Measurements from ENCODE around the gene ANKRD35. TPM values are rescaled to one million over a fixed set of nuclear protein-coding genes. Genes with fewer than 3 reads are reported as not detected.

Gene ANKRD35
- total and polyA plus RNA-seq, 2 of the 8 experiments (the other 6 are each of a cell fraction or from before 2014, with no cell fraction given) = 1.6 to 3.0 TPM

DNA sequence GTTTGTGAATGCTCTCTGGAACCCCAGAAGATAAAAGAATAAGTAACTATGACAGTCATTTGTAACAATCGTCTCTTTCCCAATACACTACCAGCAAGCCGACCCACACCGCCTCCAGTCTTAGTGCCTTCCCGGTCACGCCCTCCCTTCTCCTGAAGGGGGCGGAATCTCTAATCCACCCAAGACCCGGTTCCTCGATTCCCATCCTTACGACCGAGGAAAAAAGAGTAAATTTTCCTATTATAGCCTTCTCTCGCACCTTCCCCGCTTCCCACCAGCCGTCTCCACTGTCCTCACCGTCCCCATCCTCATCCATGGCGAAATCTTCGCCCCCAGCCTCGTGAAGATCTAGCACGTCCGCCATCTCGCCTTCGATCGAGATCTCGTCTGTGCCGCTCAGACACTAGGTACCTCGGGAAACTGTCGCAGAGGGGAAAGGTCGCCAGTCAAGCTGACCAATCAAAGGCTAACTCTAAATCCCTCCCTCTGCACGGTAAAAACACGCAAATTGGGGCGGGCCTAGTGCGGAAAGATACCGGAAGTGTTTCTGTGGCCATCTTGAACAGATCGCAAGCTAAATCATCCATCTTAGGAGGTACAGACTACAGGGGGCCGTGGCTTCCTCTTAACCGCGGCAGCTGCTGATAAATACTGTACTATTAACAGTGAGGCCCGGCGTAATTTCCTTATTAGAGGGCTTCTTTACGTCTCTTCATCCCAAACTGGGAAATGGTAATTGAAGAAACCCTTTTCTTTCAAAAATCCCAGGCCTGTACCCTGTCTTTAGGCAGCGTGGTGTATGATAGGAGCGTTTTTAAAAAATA is 41.6 kb upstream of the ANKRD35 start, which contains the start of gene RBM8A (continued):
- peak; percentile 87 for TF ChIP-seq KDM5A (IDR thresholded peaks at IDR 0.05; ENCODE audit: low read length)
- TF ChIP-seq SIX5 (IDR thresholded peaks at IDR 0.05; ENCODE audit: low read depth, low read length) = no peak
- TF ChIP-seq TBP (IDR thresholded peaks at IDR 0.05; ENCODE audit: low read depth, low read length) = peak; percentile 84
- no peak for TF ChIP-seq SP4 (IDR thresholded peaks at IDR 0.05; ENCODE audit: low read length)
- TF ChIP-seq PHF8 (conservative IDR thresholded peaks at IDR 0.05; ENCODE audit: low read depth, low read length) = peak; percentile 95
- no peak for TF ChIP-seq KDM1A (IDR thresholded peaks at IDR 0.05; ENCODE audit: borderline replicate concordance, low read length)
- TF ChIP-seq, protein P1, sequence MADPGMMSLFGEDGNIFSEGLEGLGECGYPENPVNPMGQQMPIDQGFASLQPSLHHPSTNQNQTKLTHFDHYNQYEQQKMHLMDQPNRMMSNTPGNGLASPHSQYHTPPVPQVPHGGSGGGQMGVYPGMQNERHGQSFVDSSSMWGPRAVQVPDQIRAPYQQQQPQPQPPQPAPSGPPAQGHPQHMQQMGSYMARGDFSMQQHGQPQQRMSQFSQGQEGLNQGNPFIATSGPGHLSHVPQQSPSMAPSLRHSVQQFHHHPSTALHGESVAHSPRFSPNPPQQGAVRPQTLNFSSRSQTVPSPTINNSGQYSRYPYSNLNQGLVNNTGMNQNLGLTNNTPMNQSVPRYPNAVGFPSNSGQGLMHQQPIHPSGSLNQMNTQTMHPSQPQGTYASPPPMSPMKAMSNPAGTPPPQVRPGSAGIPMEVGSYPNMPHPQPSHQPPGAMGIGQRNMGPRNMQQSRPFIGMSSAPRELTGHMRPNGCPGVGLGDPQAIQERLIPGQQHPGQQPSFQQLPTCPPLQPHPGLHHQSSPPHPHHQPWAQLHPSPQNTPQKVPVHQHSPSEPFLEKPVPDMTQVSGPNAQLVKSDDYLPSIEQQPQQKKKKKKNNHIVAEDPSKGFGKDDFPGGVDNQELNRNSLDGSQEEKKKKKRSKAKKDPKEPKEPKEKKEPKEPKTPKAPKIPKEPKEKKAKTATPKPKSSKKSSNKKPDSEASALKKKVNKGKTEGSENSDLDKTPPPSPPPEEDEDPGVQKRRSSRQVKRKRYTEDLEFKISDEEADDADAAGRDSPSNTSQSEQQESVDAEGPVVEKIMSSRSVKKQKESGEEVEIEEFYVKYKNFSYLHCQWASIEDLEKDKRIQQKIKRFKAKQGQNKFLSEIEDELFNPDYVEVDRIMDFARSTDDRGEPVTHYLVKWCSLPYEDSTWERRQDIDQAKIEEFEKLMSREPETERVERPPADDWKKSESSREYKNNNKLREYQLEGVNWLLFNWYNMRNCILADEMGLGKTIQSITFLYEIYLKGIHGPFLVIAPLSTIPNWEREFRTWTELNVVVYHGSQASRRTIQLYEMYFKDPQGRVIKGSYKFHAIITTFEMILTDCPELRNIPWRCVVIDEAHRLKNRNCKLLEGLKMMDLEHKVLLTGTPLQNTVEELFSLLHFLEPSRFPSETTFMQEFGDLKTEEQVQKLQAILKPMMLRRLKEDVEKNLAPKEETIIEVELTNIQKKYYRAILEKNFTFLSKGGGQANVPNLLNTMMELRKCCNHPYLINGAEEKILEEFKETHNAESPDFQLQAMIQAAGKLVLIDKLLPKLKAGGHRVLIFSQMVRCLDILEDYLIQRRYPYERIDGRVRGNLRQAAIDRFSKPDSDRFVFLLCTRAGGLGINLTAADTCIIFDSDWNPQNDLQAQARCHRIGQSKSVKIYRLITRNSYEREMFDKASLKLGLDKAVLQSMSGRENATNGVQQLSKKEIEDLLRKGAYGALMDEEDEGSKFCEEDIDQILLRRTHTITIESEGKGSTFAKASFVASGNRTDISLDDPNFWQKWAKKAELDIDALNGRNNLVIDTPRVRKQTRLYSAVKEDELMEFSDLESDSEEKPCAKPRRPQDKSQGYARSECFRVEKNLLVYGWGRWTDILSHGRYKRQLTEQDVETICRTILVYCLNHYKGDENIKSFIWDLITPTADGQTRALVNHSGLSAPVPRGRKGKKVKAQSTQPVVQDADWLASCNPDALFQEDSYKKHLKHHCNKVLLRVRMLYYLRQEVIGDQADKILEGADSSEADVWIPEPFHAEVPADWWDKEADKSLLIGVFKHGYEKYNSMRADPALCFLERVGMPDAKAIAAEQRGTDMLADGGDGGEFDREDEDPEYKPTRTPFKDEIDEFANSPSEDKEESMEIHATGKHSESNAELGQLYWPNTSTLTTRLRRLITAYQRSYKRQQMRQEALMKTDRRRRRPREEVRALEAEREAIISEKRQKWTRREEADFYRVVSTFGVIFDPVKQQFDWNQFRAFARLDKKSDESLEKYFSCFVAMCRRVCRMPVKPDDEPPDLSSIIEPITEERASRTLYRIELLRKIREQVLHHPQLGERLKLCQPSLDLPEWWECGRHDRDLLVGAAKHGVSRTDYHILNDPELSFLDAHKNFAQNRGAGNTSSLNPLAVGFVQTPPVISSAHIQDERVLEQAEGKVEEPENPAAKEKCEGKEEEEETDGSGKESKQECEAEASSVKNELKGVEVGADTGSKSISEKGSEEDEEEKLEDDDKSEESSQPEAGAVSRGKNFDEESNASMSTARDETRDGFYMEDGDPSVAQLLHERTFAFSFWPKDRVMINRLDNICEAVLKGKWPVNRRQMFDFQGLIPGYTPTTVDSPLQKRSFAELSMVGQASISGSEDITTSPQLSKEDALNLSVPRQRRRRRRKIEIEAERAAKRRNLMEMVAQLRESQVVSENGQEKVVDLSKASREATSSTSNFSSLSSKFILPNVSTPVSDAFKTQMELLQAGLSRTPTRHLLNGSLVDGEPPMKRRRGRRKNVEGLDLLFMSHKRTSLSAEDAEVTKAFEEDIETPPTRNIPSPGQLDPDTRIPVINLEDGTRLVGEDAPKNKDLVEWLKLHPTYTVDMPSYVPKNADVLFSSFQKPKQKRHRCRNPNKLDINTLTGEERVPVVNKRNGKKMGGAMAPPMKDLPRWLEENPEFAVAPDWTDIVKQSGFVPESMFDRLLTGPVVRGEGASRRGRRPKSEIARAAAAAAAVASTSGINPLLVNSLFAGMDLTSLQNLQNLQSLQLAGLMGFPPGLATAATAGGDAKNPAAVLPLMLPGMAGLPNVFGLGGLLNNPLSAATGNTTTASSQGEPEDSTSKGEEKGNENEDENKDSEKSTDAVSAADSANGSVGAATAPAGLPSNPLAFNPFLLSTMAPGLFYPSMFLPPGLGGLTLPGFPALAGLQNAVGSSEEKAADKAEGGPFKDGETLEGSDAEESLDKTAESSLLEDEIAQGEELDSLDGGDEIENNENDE (IDR thresholded peaks at IDR 0.05; ENCODE audit: insufficient replicate concordance, low read length) = no peak
- TF ChIP-seq BACH1 (IDR thresholded peaks at IDR 0.05; ENCODE audit: low read length) = peak; percentile 39; the same call in 1 of the 2 replicates
- no peak for TF ChIP-seq RNF2 (IDR thresholded peaks at IDR 0.05; ENCODE audit: borderline replicate concordance, low read depth, low read length, missing control alignments, poor library complexity, severe bottlenecking)
- no peak for TF ChIP-seq SIRT6 (IDR thresholded peaks at IDR 0.05; ENCODE audit: low read length)
- no peak for TF ChIP-seq CEBPB (IDR thresholded peaks at IDR 0.05; ENCODE audit: low read depth, low read length)

All from H1 (cell line).